Mesodermal cell (in vitro differentiated cells): ENCODE measurements around the gene ASXL3.

Source experiments
- H3K27ac ChIP-seq: 2 replicates; pipeline ENCODE4 v1.7.0; 2013; ENCODE audit warnings: mild to moderate bottlenecking, low read depth, low read length, moderate library complexity; ENCODE audit not compliant: severe bottlenecking
- H3K36me3 ChIP-seq: 2 replicates; pipeline ENCODE4 v1.7.1; 2013; ENCODE audit warnings: mild to moderate bottlenecking, low read length, moderate library complexity; ENCODE audit not compliant: control insufficient read depth, insufficient read depth
- H3K4me1 ChIP-seq: one replicate; pipeline ENCODE4 v1.7.1; 2013; ENCODE audit warnings: mild to moderate bottlenecking, low read length; ENCODE audit not compliant: insufficient read depth, control insufficient read depth, poor library complexity, severe bottlenecking
- H3K4me3 ChIP-seq: 2 replicates; pipeline ENCODE4 v1.7.0; 2013; ENCODE audit warnings: low read length, control low read depth, mild to moderate bottlenecking; ENCODE audit not compliant: insufficient read depth, poor library complexity, severe bottlenecking; ENCODE audit errors: extremely low read depth
- H3K9me3 ChIP-seq: 2 replicates; pipeline ENCODE4 v1.7.1; 2013; ENCODE audit warnings: mild to moderate bottlenecking, low read length, moderate library complexity; ENCODE audit not compliant: control insufficient read depth
- WGBS, 2 experiments: methylation state at CpG; one replicate each; pipeline ENCODE4 v1.1.5; 2013; ENCODE audit warnings: missing lambda C conversion rate in 2 of 2; ENCODE audit not compliant: insufficient coverage in 2 of 2; 5-methylcytosine and 5-hydroxymethylcytosine counted together

Gene ASXL3

GRCh38 chr18:33749834-33750233 is 171.8 kb downstream of the ASXL3 start:
- no peaks in the 10 kb centered on the region for H3K9me3 ChIP-seq
- 83 to 88% methylated on average over 5 to 7 of the region's 9 CpGs for WGBS, 2 experiments
- no peaks in the 10 kb centered on the region for H3K4me1 ChIP-seq
- no peak overlapping the region for H3K4me3 ChIP-seq
- no peak overlapping the region for H3K27ac ChIP-seq
- peaks cover 7% of the 10 kb centered on the region for H3K36me3 ChIP-seq

- Histone ChIP-seq H3K9me3 (no peaks in the 10 kb centered on the region), H3K36me3 (peaks cover 1% of the 10 kb centered on the region), H3K4me3 (no peak overlapping the region), H3K4me1 (no peaks in the 10 kb centered on the region), H3K27ac (no peak overlapping the region)
- 88 to 100% methylated on average over 1 of the region's 3 CpGs for WGBS, 2 experiments
Measured at GRCh38 chr18:33750366-33750765, 172.3 kb downstream of the ASXL3 start.

- Histone ChIP-seq H3K9me3 (no peaks in the 10 kb centered on the region), H3K4me1 (peaks cover 5% of the 10 kb centered on the region), H3K36me3 (no peaks in the 10 kb centered on the region), H3K27ac (no peak overlapping the region), H3K4me3 (no peak overlapping the region)
- WGBS, 2 experiments, result no CpG with 5 or more reads among the region's 4 CpGs
Measured at GRCh38 chr18:33751613-33752221, 173.7 kb downstream of the ASXL3 start.

GRCh38 chr18:33755391-33755790 is 177.4 kb downstream of the ASXL3 start:
- H3K4me1 ChIP-seq, result peaks cover 5% of the 10 kb centered on the region

GRCh38 chr18:33755931-33756560 is 178.0 kb downstream of the ASXL3 start:
- WGBS, 2 experiments, result 47 to 56% methylated on average over 4 to 5 of the region's 6 CpGs
- Histone ChIP-seq H3K4me3 (no peak overlapping the region), H3K36me3 (no peaks in the 10 kb centered on the region), H3K9me3 (no peaks in the 10 kb centered on the region), H3K4me1 (peaks cover 5% of the 10 kb centered on the region), H3K27ac (no peak overlapping the region)

More at GRCh38 chr18:33755391-33755790, 177.4 kb downstream of the ASXL3 start:
- no peaks in the 10 kb centered on the region for H3K9me3 ChIP-seq
- H3K36me3 ChIP-seq, result no peaks in the 10 kb centered on the region
- H3K27ac ChIP-seq, result no peak overlapping the region
- WGBS, 2 experiments, result 40% methylated on average over 1 of the region's 3 CpGs; no CpG with 5 or more reads in 1 of the 2 experiments
- no peak overlapping the region for H3K4me3 ChIP-seq

GRCh38 chr18:33757037-33757436 is 179.0 kb downstream of the ASXL3 start:
- no peaks in the 10 kb centered on the region for H3K36me3 ChIP-seq
- H3K4me1 ChIP-seq, result peaks cover 5% of the 10 kb centered on the region
- no peak overlapping the region for H3K4me3 ChIP-seq
- no peak overlapping the region for H3K27ac ChIP-seq
- WGBS, 2 experiments, result 100% methylated on average over 1 of the region's 1 CpG
- no peaks in the 10 kb centered on the region for H3K9me3 ChIP-seq

GRCh38 chr18:33761363-33761762 is 183.3 kb downstream of the ASXL3 start:
- Histone ChIP-seq H3K27ac (no peak overlapping the region), H3K4me3 (no peak overlapping the region), H3K9me3 (no peaks in the 10 kb centered on the region), H3K4me1 (no peaks in the 10 kb centered on the region), H3K36me3 (no peaks in the 10 kb centered on the region)

- Histone ChIP-seq H3K4me1 (no peaks in the 10 kb centered on the region), H3K4me3 (no peak overlapping the region), H3K9me3 (no peaks in the 10 kb centered on the region), H3K36me3 (no peaks in the 10 kb centered on the region), H3K27ac (no peak overlapping the region)
Measured at GRCh38 chr18:33781429-33781828, 203.4 kb downstream of the ASXL3 start.
